DMS 273 treated with DMSO at 0.1 percent for 48 hours (cell line): ENCODE data around the gene TNFAIP8.
"Not testable (repeated sequence)": the region's sequence is repeated elsewhere in the genome, so short reads cannot be mapped to it uniquely, and the experiment has no call there.

Experiments
- DNase-seq: peaks from one replicate; lab custom pipeline; 2025; lab: John Stamatoyannopoulos, UW

The TNFAIP8 gene

GRCh38 chr5:119420169-119420568 is 64.3 kb downstream of the TNFAIP8 start:
- DNase-seq = no peak

- no peak for DNase-seq
Measured at GRCh38 chr5:119426057-119426456, 70.2 kb downstream of the TNFAIP8 start.

- no peak for DNase-seq
Measured at GRCh38 chr5:119427060-119427459, 71.2 kb downstream of the TNFAIP8 start.

GRCh38 chr5:119427596-119427995 is 71.8 kb downstream of the TNFAIP8 start:
- DNase-seq = not testable (repeated sequence)

- DNase-seq = not testable (repeated sequence)
Measured at GRCh38 chr5:119428166-119428565, 72.3 kb downstream of the TNFAIP8 start.

GRCh38 chr5:119428574-119428973 is 72.8 kb downstream of the TNFAIP8 start:
- DNase-seq = not testable (repeated sequence)

- not testable (repeated sequence) for DNase-seq
Measured at GRCh38 chr5:119432674-119433237, 76.9 kb downstream of the TNFAIP8 start.

- DNase-seq = no peak
Measured at GRCh38 chr5:119435436-119436132, 79.8 kb downstream of the TNFAIP8 start.

GRCh38 chr5:119437785-119438586 is 82.2 kb downstream of the TNFAIP8 start:
- not testable (repeated sequence) for DNase-seq

- DNase-seq = not testable (repeated sequence)
Measured at GRCh38 chr5:119438587-119438917, 82.7 kb downstream of the TNFAIP8 start.

- no peak for DNase-seq
Measured at GRCh38 chr5:119439140-119439631, 83.4 kb downstream of the TNFAIP8 start.

GRCh38 chr5:119439632-119440031 is 83.8 kb downstream of the TNFAIP8 start:
- DNase-seq = not testable (repeated sequence)

- not testable (repeated sequence) for DNase-seq
Measured at GRCh38 chr5:119444643-119445042, 88.8 kb downstream of the TNFAIP8 start.

GRCh38 chr5:119445544-119445943 is 89.7 kb downstream of the TNFAIP8 start:
- DNase-seq = no peak
